IPS-20b (cell line): ENCODE data around the gene FGL2.
"Not testable (repeated sequence)": the region's sequence is repeated elsewhere in the genome, so short reads cannot be mapped to it uniquely, and the experiment has no call there.

Experiments
- H3K27ac ChIP-seq: one replicate; pipeline ENCODE4 v1.5.1; 2013; ENCODE audit warnings: low read length
- H3K27me3 ChIP-seq: 2 replicates; pipeline ENCODE4 v1.6.1; 2013; ENCODE audit warnings: mild to moderate bottlenecking, low read length, inconsistent platforms; ENCODE audit not compliant: insufficient read depth
- H3K36me3 ChIP-seq: 2 replicates; pipeline ENCODE4 v1.6.1; 2013; ENCODE audit warnings: low read depth, mild to moderate bottlenecking, inconsistent platforms, low read length, moderate library complexity; ENCODE audit not compliant: insufficient read depth
- H3K4me1 ChIP-seq: 2 replicates; pipeline ENCODE4 v1.6.1; 2013; ENCODE audit warnings: mild to moderate bottlenecking, control low read depth, inconsistent platforms, low read length, moderate library complexity; ENCODE audit not compliant: insufficient read depth
- H3K4me3 ChIP-seq: 2 replicates; pipeline ENCODE4 v1.5.1; 2013; ENCODE audit warnings: mild to moderate bottlenecking, low read length, inconsistent platforms
- H3K9ac ChIP-seq: 2 replicates; pipeline ENCODE4 v1.6.1; 2013; ENCODE audit warnings: low read depth, mild to moderate bottlenecking, inconsistent platforms, low read length, moderate library complexity
- H3K9me3 ChIP-seq: 2 replicates; pipeline ENCODE4 v1.6.1; 2013; ENCODE audit warnings: mild to moderate bottlenecking, low read depth, low read length, inconsistent platforms; ENCODE audit not compliant: insufficient read depth

FGL2 gene

GRCh38 chr7:77205706-77206105, 6.1 kb upstream of the FGL2 start:
- Histone ChIP-seq H3K4me3 (no peak overlapping the region), H3K9me3 (peaks cover 24% of the 10 kb centered on the region), H3K27ac (no peak overlapping the region), H3K27me3 (no peaks in the 10 kb centered on the region), H3K36me3 (no peaks in the 10 kb centered on the region), H3K9ac (no peak overlapping the region), H3K4me1 (no peaks in the 10 kb centered on the region)

- no peaks in the 10 kb centered on the region for H3K9me3 ChIP-seq
- H3K36me3 ChIP-seq: no peaks in the 10 kb centered on the region
- H3K27me3 ChIP-seq: peaks cover 8% of the 10 kb centered on the region; the same call in 1 of the 2 replicates
- H3K9ac ChIP-seq: no peak overlapping the region
- no peak overlapping the region for H3K4me3 ChIP-seq
- H3K27ac ChIP-seq: no peak overlapping the region
- H3K4me1 ChIP-seq: no peaks in the 10 kb centered on the region
Observed at GRCh38 chr7:77202481-77202976, 2.9 kb upstream of the FGL2 start.

DNA sequence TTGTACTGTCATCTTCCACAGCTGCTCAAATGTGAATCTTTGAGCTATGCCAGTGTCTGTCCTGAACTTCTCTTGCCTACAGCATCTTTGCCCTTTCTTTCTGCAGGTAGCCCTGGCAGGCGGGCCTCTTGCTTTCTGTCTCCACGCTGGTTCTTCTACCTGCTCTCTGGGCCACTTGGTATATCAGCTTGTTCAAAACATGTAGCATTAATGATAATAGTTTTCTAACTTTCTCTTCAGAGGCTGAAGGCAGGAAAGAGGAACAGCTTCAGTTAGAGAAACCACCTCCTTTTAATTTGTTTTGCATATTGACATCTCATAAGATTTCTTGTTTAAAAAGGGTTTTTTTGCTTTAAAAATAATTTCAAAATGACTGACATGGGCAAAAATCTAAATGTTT, 923 bp upstream of the FGL2 start:
- H3K27ac ChIP-seq: no peak overlapping the region
- H3K36me3 ChIP-seq: no peaks in the 10 kb centered on the region
- H3K9me3 ChIP-seq: no peaks in the 10 kb centered on the region
- H3K27me3 ChIP-seq: peaks cover 8% of the 10 kb centered on the region; the same call in 1 of the 2 replicates
- H3K4me3 ChIP-seq: no peak overlapping the region
- no peaks in the 10 kb centered on the region for H3K4me1 ChIP-seq
- no peak overlapping the region for H3K9ac ChIP-seq

DNA sequence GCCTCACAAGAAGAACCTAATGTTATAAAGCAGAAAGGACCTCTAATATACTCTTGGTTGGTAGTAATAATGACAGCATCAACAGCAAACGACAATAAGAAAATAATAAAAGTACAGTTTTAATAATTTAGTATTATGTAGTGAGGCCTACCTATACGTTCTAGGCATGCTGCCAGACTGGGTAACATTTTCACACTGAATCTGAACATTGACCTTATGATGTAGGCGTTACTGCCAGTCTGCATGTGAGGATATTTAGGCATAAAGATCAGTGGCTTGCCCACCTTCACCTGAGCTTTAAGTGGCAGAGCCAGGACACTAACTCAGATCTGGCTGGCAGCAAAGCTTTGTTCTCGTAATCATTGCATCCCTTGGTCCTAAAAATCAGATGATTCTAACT, 2.5 kb downstream of the FGL2 start:
- H3K4me3 ChIP-seq: no peak overlapping the region
- peaks cover 8% of the 10 kb centered on the region; the same call in 1 of the 2 replicates for H3K27me3 ChIP-seq
- H3K36me3 ChIP-seq: no peaks in the 10 kb centered on the region
- H3K9ac ChIP-seq: no peak overlapping the region
- H3K9me3 ChIP-seq: no peaks in the 10 kb centered on the region
- no peaks in the 10 kb centered on the region for H3K4me1 ChIP-seq
- no peak overlapping the region for H3K27ac ChIP-seq

DNA sequence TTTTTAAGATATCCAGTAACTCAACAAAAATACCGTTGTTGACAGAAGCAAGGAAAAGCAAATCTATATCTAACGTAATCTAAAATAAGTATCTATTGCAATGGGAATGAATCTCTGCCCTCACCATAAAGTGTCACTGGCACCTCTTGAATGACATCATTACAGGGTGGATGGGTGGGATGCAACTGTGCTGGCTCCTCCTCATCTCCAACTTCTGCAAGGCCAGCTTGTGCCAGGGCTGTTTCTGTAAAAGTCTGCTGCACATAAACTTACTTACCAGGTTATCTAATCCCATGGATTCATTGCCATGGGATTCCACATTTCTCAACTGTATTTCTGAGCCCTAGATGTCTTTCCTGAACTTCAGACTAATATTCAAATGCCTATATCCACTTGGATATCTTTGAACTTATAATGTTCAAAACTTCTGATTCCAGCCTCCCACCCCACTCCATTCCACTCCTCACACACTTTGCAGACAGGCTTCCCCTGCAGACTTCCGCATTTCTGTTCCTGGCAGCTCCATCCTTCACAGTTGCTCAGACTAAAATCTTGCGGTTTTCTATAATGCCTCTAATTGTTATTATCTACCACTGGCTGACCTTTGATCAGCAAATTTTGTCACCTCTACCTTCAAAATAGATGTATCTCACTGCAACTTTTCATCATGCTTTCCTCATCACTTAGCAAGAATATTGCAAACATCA, 10.7 kb downstream of the FGL2 start:
- Histone ChIP-seq H3K4me3 (no peak overlapping the region), H3K9ac (no peak overlapping the region), H3K4me1 (no peaks in the 10 kb centered on the region), H3K36me3 (no peaks in the 10 kb centered on the region), H3K27ac (no peak overlapping the region), H3K27me3 (no peaks in the 10 kb centered on the region), H3K9me3 (no peaks in the 10 kb centered on the region)

DNA sequence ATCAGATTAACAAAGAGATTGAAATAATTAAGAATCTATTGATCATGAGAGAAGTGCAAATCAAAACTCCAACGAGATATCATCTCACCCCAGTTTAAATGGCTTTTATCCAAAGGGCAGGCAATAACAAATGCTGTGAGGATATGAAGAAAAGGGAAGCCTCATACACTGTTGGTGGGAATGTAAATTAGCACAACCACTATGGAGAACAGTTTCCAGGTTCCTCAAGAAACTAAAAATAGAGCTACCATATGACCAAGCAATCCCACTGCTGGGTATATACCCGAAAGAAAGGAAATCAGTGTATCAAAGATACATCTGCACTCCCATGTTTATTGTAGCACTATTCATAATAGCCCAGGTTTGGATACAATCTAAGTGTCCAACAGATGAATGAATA, 13.8 kb downstream of the FGL2 start:
- Histone ChIP-seq H3K27ac (no peak overlapping the region), H3K9ac (no peak overlapping the region), H3K36me3 (no peaks in the 10 kb centered on the region), H3K4me3 (no peak overlapping the region), H3K27me3 (no peaks in the 10 kb centered on the region), H3K9me3 (no peaks in the 10 kb centered on the region), H3K4me1 (no peaks in the 10 kb centered on the region)

DNA sequence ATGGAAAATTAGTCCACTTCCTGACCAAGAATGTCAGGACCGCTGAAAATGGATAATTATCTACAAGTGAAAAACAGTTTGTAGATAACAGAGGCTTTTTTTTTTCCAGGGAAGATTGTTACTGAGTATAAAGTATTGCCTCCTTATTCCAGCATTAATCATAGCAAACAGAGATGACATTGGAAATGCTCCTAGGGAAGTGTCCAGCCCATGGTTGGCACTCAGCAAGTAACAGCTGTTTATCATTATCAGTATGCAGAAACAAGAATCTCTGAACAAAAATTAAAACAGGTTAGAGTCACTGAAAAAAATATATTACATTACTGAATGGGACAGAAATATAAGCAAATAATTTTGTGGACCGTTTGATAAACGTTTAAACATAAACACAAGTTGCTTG, 14.6 kb downstream of the FGL2 start:
- Histone ChIP-seq H3K36me3 (no peaks in the 10 kb centered on the region), H3K27ac (no peak overlapping the region), H3K4me3 (no peak overlapping the region), H3K9ac (no peak overlapping the region), H3K4me1 (no peaks in the 10 kb centered on the region), H3K27me3 (no peaks in the 10 kb centered on the region), H3K9me3 (no peaks in the 10 kb centered on the region)

DNA sequence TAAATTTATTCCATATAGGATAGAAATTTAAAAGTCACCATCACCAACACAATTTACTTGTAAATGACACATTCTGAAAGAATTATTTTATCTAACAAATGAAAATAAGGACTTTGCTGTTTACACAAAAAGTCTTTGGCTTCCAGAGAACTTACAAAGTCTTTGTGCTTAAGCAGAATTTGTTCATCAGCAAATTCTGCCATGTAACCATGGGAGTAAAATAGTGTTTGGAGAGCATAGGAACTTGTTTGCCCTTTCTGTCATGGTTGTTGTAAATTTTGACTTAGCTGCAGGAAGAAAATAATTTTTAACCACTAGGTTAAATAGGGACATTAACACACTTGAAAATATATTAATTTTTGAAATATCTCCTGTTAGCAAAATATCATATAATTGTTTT, 15.2 kb downstream of the FGL2 start:
- Histone ChIP-seq H3K27ac (no peak overlapping the region), H3K27me3 (no peaks in the 10 kb centered on the region), H3K4me3 (no peak overlapping the region), H3K36me3 (no peaks in the 10 kb centered on the region), H3K4me1 (no peaks in the 10 kb centered on the region), H3K9me3 (no peaks in the 10 kb centered on the region), H3K9ac (no peak overlapping the region)

DNA sequence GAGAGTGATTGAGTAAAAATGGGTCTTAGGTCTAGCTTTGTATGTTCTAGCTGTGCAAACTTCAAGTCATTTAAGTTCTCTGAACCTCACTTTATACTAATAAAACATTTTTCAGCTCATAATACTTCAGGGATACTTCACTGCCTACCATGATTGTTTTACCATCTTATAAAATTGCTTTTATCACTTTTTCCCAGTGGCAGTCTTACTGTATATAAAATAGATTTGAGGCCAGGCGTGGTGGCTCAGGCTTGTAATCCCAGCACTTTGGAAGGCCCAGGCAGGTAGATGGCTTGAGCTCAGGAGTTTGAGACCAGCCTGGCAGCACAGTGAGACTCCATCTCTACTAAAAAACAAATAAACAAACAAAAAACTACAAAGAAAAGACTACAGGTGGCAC, 17.4 kb downstream of the FGL2 start:
- no peak overlapping the region for H3K9ac ChIP-seq
- H3K4me1 ChIP-seq: no peaks in the 10 kb centered on the region

DNA sequence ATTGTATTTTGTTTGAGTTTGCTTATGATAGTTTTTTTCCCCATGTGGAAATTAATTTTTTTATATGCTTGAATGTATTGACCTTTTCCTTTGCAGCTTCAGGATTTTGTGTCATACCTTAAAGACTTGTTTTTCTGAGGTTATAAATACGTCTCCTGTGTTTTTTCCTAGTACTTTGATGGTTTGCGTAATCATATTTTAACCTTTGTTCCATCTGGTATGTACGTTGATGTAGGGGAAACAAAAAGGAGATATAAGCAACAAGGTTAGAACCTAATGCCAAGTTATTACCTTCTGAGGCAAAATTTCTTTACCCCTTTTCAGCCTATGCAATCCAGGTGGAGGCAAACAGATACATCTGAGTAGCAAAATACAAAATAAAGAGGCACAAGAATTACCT, 17.9 kb downstream of the FGL2 start:
- H3K4me3 ChIP-seq: no peak overlapping the region
- H3K36me3 ChIP-seq: no peaks in the 10 kb centered on the region
- no peak overlapping the region for H3K27ac ChIP-seq
- no peaks in the 10 kb centered on the region for H3K9me3 ChIP-seq
- H3K4me1 ChIP-seq: no peaks in the 10 kb centered on the region
- no peak overlapping the region for H3K9ac ChIP-seq
- no peaks in the 10 kb centered on the region for H3K27me3 ChIP-seq

More for the DNA sequence above, 17.4 kb downstream of the FGL2 start:
- H3K4me3 ChIP-seq: no peak overlapping the region
- no peaks in the 10 kb centered on the region for H3K36me3 ChIP-seq
- H3K9me3 ChIP-seq: no peaks in the 10 kb centered on the region
- no peaks in the 10 kb centered on the region for H3K27me3 ChIP-seq
- no peak overlapping the region for H3K27ac ChIP-seq

DNA sequence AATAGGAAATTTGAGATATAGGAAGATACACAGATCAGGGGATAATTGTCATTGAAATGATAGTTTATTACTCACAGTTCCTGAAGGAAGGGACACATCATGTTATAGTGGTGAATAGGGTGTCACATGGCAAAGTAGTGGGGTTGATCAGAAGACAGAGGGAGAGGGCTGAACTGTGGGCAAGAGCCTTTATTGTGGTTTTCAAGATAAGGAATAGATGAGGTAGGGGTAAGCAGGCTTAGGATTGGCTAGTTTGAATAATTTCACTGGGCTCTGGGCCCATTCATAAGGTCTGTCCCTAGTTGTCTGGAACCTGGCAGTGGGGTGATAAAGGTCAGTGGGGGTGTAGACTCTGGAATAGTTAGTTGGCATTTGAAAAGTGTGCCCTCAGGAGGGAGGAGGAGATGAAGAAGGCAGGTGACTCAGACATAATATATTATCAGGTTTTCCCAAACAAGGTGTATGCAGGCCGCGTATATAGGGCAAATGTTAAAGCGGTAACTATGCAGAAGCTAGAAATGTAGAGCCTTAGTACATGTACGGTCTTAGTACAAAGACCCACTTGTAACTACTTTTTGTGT, 18.5 kb downstream of the FGL2 start:
- Histone ChIP-seq H3K36me3 (no peaks in the 10 kb centered on the region), H3K4me1 (no peaks in the 10 kb centered on the region)

DNA sequence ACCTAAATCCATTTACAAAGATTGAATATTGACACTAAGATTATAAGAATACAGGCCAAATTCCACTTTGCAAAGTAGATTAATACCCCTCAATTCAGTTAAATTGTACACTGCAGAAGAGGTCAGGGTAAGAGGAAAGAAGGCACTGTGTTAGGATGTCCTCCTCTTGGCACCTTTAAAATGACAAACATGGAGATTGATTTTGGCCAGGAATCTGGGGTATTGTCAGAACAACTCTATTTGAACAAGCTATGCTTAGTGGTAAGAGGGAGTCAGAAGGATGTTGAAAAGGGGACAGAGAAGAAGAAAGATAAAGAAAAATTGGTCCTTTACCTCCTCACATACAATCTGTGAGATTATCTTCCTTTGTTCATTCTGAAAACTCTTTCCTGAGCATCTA, 21.6 kb downstream of the FGL2 start:
- not testable (repeated sequence) for H3K9me3 ChIP-seq, H3K27me3 ChIP-seq, H3K36me3 ChIP-seq, H3K4me3 ChIP-seq, H3K4me1 ChIP-seq, H3K9ac ChIP-seq, H3K27ac ChIP-seq

More for the DNA sequence above, 18.5 kb downstream of the FGL2 start:
- H3K4me3 ChIP-seq: no peak overlapping the region
- H3K9ac ChIP-seq: no peak overlapping the region
- H3K27ac ChIP-seq: no peak overlapping the region
- H3K9me3 ChIP-seq: no peaks in the 10 kb centered on the region
- H3K27me3 ChIP-seq: no peaks in the 10 kb centered on the region
